Raji (cell line): ENCODE measurements around the gene BTBD9.

Experiments
- POLR2A ChIP-seq: IDR thresholded peaks from 2 replicates; pipeline ENCODE4 v1.6.1; 2011; ENCODE audit warnings: low read depth, low read length, control low read depth; ENCODE audit not compliant: insufficient read depth

BTBD9 gene

DNA sequence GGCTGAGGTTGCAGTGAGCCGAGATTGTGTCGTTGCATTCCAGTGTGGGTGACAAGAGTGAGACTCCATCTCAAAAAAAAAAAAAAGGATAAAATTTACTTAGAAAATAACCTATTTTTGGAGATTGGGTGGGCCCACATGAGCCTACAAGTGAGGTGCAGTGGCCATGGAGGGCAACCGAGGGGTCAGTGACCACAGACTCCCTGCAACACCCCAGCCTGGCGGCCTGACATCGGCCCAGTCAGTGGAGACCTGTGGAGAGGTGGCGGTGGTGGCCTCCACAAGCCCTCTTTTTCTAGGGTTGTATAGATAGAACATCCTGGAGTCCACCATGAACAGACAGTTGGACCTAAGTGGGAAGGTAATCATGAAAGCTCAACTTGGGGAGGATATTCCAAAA lies 52.7 kb downstream of the BTBD9 start:
- TF ChIP-seq POLR2A = no peak

GRCh38 chr6:38584731-38585130 lies 55.0 kb downstream of the BTBD9 start:
- TF ChIP-seq POLR2A = no peak

DNA sequence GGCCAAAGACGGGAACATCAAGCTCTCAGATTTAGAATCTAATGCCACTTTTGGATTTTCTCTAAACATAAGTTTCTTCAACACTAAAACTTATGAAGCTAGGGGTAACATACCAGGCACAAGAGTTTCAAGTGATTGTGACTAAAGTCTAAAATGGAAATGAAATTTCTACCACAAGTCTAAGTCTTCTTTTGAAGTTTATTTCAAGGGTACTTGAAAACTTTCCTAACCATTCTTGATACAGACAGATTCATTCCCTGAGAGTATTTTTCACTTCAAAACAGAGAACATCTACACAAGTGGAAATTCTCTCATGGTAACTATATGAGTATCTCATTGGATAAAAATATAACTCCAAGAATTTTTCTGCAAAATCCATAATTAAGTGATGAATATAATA lies 56.2 kb downstream of the BTBD9 start:
- no peak for TF ChIP-seq POLR2A

DNA sequence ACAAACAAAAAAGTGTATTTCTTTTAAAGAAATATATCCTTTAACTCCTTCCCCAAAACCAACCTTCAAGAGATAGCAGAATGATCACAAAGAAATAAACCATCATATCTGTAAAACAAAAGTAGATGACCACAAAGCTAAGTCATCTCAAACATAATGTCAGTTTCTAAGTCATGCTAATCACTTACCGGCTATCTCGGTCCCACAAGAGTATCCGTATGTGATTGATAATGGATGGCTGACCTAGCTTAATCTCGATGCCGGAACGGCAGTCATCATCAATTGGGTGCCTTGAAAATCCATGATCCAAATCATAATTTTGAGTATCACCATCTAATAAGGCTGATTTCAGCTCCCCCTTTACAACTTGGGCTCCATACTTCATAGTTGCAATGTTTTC lies 59.7 kb downstream of the BTBD9 start:
- TF ChIP-seq POLR2A = no peak

DNA sequence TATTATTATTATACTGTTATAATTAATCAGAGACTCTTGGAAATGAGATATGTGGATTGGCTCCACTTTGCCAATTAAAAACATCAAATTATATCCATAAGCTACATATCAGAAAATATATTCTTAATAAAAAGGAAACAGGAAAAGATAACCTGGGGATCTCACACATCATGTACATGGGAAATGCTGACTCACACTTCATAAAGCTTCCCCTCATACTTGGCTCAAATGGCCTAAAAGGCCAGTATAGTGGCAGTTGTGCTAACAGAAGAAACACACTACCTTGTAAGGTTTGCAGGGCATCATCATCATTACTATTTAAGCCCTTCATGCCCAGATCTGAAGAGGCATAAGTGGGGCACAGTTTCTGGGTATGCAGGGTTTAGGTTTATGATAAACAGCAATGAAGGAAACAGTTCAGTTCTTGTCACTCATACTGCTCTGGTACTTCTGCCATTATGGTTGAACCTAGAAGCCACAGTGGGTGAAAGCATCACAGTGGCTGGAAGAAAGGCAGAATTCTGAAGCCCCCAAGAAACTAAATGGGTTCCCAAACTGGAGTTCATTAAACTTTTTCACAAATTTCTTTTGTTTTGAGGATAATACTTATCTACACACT lies 60.6 kb downstream of the BTBD9 start:
- TF ChIP-seq POLR2A = no peak

DNA sequence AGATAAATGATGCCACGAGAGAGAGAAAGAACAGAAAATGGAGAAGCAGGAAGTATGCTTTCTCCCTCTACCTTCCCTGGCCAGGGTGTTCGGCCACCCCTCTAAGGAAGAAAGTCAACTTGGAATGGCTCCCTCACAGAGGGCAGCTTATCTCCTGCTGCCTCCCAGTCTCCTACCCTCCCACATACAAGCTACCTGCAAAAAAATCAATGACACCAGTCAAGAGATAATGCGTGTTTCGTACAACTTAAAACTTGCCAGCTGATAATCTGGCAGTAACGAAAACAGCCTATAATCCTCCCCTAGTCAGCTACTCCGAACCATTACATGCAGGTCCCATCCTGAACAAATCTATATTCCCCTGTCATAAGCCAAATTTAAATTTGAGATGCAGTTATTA lies 61.7 kb downstream of the BTBD9 start:
- no peak for TF ChIP-seq POLR2A

DNA sequence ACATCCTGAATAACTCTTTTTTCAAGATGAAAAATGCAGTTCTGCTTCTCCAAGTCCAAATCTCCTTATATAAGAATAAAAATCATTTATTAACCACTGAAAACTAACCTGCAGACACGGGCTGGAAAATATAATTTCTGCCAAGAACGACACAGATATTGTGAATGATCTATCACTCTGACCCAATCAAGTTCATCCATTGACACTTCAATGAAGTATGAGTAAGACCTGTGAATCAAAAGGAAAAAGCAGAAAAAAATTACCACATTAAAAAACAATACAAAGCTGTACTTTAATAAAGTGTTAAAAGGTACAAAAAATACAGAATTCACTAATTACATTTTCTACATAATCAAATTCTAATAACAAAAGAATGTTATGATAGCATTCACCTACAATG lies 62.2 kb downstream of the BTBD9 start:
- no peak for TF ChIP-seq POLR2A

DNA sequence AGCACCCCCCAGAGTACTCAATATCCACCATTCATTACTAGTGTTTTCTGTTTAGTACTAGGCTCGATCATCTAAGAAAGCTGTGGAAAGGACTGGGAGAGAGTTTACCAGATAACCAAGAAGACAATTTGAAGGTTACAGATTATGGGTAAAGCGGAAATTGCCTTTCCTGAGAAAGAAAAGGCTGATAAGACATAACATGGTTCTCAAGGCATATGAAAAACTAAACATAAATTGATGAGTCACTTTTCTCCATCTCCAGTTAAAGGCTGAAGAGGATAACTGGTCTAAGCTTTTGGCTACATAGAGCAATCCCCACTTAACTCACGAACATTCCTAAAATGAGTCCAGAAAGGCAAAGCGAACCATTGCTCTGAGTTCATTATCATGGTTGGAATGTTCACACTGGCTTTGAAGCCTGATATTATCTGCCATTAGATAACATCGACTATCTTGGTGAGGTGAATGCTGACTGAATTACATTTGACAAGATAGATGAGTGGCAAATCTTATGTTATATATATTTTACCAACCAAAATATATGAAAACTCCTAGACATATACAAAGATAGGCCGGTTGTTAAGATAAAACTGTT lies 65.8 kb downstream of the BTBD9 start:
- no peak for TF ChIP-seq POLR2A

- TF ChIP-seq POLR2A = no peak
These were observed 67.4 kb downstream of the BTBD9 start for GRCh38 chr6:38572186-38572813.

DNA sequence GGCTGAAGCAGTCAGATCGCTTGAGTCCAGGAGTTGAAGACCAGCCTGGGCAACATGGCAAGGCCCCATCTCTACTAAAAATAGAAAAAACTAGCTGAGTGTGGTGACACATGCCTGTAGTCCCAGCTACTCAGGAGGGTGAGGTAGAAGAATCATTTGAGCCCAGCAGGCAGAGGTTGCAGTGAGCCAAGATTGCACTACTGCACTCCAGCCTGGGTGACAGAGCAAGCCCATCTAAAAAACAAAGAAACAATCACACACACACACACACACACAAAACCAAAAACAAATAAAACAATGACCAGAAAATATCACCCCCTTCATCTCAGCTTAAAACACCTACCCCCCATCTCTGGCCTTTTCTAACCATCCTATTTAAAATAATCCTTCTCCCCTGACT lies 68.0 kb downstream of the BTBD9 start:
- no peak for TF ChIP-seq POLR2A

GRCh38 chr6:38570750-38571149 lies 69.0 kb downstream of the BTBD9 start:
- TF ChIP-seq POLR2A = no peak

DNA sequence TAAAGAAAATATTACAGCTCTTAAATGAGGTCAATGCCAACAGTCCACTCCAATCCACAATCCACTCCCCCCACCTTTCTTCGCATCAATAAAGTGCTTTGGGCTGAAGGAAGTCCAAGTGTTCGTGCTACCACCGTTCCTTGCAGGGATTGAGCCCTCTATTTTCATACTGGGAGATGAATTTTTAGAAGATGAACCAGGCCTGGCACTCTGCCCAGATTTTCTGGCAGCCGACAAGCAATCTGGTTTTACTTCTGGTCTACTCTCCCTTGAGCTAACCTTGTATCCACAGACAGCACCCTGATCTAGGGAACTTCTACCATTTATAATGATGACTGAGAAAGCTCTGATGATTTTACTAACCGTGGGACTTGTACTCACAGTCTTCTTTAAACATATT lies 72.3 kb downstream of the BTBD9 start:
- TF ChIP-seq POLR2A = no peak

DNA sequence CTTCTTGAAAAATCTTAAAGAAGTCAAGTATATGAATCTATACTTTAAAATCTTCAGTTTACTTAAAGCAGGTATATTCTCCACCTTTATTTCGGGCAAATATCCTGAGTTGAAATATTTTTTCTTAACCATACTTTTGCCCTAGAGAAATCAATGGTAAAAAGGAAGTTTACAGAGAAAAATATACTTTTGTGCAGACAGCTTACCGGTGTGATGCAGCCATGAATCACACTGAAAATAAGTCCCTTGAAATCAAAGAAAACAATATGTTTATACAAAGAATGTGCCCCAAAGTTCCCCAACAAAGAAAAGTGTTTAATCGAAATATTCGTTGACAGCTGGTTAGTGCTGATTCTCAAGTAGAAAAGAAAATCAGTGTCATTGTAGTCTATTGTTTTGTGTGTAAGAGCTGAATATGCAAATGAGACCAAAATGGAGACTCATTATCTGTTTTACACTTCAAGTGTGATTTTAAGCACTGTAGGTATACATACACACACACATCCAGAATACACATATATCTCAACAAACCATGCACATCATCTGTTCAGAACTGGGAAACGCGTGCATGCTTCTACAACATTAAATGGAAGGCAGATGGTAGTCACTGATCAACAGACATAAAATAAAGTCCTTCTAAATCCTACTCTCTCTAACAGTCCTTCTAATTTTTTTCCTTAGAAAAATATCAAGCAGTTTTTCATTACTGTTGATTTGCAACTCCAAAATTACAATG lies 73.3 kb downstream of the BTBD9 start:
- no peak for TF ChIP-seq POLR2A

- TF ChIP-seq POLR2A = no peak
These were observed 75.4 kb downstream of the BTBD9 start for GRCh38 chr6:38564301-38564700.

DNA sequence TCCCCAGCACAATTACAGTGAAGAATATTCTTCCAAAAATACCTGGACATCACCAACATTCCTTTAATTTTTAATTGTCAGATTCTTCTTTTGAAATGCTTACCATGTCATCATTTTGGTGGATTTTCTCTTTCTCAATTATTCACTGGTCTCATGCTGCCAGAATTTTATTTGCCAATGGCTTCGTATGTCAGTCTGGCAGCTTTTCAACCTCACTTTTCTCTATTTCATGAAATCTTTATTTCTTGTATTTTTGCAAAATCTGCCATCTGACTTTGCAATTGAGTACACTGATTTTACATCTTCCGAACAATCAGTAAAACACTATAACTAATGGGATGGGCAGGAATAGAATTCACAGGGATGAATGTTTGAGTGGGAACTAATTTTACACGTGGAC lies 84.1 kb downstream of the BTBD9 start:
- TF ChIP-seq POLR2A = no peak

- TF ChIP-seq POLR2A = no peak
These were observed 84.9 kb downstream of the BTBD9 start for GRCh38 chr6:38554700-38555413.

GRCh38 chr6:38554014-38554413 lies 85.7 kb downstream of the BTBD9 start:
- no peak for TF ChIP-seq POLR2A
